GM12865 (cell line): Measurements from ENCODE around the gene ITSN2.

ENCODE experiments used
- DNase-seq: peaks from one replicate; pipeline ENCODE4 v3.0.0; 2010; ENCODE audit warnings: low read depth
- H3K4me3 ChIP-seq: 2 replicates; pipeline ENCODE4 v1.5.1; 2011; ENCODE audit warnings: mild to moderate bottlenecking, low read depth, low read length, control low read depth
- CTCF ChIP-seq: IDR thresholded peaks from 2 replicates; pipeline ENCODE4 v1.5.1; 2011; ENCODE audit warnings: low read length, control low read depth, low read depth, inconsistent platforms; ENCODE audit not compliant: insufficient read depth; ENCODE audit errors: missing control alignments

ITSN2 gene

GRCh38 chr2:24222946-24223345, 137.4 kb downstream of the ITSN2 start:
- DNase-seq: no peak
- H3K4me3 ChIP-seq: no peak overlapping the region
- TF ChIP-seq CTCF: no peak

GRCh38 chr2:24221343-24222050, 138.8 kb downstream of the ITSN2 start:
- no peak for DNase-seq
- no peak for TF ChIP-seq CTCF
- H3K4me3 ChIP-seq: no peak overlapping the region

GRCh38 chr2:24220554-24221291, 139.6 kb downstream of the ITSN2 start:
- H3K4me3 ChIP-seq: no peak overlapping the region
- TF ChIP-seq CTCF: no peak
- DNase-seq: no peak

GRCh38 chr2:24214880-24215279, 145.5 kb downstream of the ITSN2 start:
- DNase-seq: peak; percentile 80
- TF ChIP-seq CTCF: no peak
- no peak overlapping the region for H3K4me3 ChIP-seq

GRCh38 chr2:24211408-24211807, 148.9 kb downstream of the ITSN2 start:
- TF ChIP-seq CTCF: no peak
- DNase-seq: no peak
- no peak overlapping the region for H3K4me3 ChIP-seq

- DNase-seq: no peak
- no peak for TF ChIP-seq CTCF
- no peak overlapping the region for H3K4me3 ChIP-seq
Measured at GRCh38 chr2:24210723-24211122, 149.6 kb downstream of the ITSN2 start.
